ENCODE measurements around the gene LRRC74B. TPM values are rescaled to one million over a fixed set of nuclear protein-coding genes. Genes with fewer than 3 reads are reported as not detected.
A peak's percentile ranks its signal among the peaks of the same experiment; 100 is the strongest.
"Not testable (repeated sequence)": the region's sequence is repeated elsewhere in the genome, so short reads cannot be mapped to it uniquely, and the experiment has no call there.

The LRRC74B gene
- total RNA-seq, 1 donor from 2014 or later: not detected

DNA sequence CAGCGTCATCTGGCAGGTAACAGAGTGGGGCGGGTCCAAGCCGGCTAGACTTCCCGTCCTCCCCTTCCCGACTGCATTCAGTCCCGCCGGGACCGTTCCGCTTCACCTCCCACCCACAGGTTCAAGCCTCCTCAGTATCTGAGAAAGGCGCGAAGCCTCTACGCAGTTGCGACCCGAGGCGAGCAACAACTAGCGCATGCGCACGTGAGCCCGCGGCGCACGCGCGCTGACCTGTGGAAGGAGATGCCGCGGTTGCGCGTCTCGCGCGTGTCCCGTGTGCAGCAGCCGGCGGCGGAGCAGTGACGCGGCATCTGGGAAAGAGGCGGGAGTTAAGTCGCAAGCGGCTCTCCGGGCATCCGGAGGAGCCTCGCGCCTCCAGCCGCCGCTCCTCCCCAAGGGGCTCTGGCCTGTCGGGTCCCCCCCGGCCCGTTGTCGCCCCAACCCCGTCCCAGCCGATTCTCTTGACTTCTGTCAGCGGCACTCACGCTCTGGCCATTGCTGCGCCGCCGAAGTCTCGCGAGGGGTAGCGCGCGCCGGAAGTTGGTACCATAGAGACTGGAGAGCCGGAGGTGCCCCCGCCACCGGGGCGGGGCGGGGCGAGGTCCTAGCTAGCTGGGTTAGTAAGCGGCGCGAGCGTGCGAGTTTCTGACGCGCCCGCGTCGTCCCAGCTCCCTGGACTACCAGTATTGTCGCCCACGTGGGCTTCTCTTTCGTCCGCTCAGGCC, 44.0 kb upstream of the LRRC74B start, which contains the start of gene THAP7:
THAP7 (minus strand) TSS at position 518 of the 725 bp plus-strand sequence; CDS start at position 311, 207 bp downstream.
- Mint-ChIP-seq H3K27ac (ENCODE audit: unreplicated experiment) (peak within 1 kb of the TSS; percentile 96), H3K27me3 (ENCODE audit: unreplicated experiment) (peaks cover 3% of the 10 kb centered on the region), H3K4me3 (ENCODE audit: unreplicated experiment) (peak within 1 kb of the TSS; percentile 99), H3K9me3 (ENCODE audit: unreplicated experiment) (peaks cover 14% of the 10 kb centered on the region), H3K36me3 (ENCODE audit: unreplicated experiment) (no peaks in the 10 kb centered on the region), H3K4me1 (ENCODE audit: low read depth, unreplicated experiment) (peaks cover 1% of the 10 kb centered on the region)
- TF ChIP-seq, protein P1, sequence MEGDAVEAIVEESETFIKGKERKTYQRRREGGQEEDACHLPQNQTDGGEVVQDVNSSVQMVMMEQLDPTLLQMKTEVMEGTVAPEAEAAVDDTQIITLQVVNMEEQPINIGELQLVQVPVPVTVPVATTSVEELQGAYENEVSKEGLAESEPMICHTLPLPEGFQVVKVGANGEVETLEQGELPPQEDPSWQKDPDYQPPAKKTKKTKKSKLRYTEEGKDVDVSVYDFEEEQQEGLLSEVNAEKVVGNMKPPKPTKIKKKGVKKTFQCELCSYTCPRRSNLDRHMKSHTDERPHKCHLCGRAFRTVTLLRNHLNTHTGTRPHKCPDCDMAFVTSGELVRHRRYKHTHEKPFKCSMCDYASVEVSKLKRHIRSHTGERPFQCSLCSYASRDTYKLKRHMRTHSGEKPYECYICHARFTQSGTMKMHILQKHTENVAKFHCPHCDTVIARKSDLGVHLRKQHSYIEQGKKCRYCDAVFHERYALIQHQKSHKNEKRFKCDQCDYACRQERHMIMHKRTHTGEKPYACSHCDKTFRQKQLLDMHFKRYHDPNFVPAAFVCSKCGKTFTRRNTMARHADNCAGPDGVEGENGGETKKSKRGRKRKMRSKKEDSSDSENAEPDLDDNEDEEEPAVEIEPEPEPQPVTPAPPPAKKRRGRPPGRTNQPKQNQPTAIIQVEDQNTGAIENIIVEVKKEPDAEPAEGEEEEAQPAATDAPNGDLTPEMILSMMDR (IDR thresholded peaks at IDR 0.05; ENCODE audit: partially characterized antibody, unreplicated experiment): no peak
- DNase-seq: peak; percentile 97

DNA sequence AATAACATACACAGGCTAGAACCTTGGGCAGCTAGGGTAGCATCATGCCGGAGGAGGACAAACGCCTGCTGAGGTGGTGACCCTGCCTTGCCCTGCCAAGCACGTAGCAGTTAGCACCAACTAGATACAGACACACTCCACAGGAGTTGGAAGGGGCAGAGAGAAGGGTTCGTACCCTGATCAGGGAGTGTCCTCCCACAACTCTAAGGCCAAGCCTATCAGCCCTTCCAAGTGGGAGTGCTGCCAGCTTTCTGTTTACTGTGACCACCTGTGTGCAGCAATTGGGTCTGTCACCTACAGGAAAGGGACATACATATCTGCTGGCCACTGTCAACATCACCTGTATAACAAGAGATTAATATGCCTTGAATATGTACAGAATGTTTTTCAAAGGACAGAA, 42.0 kb upstream of the LRRC74B start:
- H3K27me3 Mint-ChIP-seq (ENCODE audit: unreplicated experiment): peaks cover 3% of the 10 kb centered on the region
- peak overlapping the region; percentile 99 for H3K4me3 Mint-ChIP-seq (ENCODE audit: unreplicated experiment)
- H3K4me1 Mint-ChIP-seq (ENCODE audit: low read depth, unreplicated experiment): peaks cover 1% of the 10 kb centered on the region
- H3K36me3 Mint-ChIP-seq (ENCODE audit: unreplicated experiment): no peaks in the 10 kb centered on the region
- H3K27ac Mint-ChIP-seq (ENCODE audit: unreplicated experiment): no peak overlapping the region
- no peak for DNase-seq
- TF ChIP-seq, protein P1 (IDR thresholded peaks at IDR 0.05; ENCODE audit: partially characterized antibody, unreplicated experiment): no peak
- peaks cover 14% of the 10 kb centered on the region for H3K9me3 Mint-ChIP-seq (ENCODE audit: unreplicated experiment)

DNA sequence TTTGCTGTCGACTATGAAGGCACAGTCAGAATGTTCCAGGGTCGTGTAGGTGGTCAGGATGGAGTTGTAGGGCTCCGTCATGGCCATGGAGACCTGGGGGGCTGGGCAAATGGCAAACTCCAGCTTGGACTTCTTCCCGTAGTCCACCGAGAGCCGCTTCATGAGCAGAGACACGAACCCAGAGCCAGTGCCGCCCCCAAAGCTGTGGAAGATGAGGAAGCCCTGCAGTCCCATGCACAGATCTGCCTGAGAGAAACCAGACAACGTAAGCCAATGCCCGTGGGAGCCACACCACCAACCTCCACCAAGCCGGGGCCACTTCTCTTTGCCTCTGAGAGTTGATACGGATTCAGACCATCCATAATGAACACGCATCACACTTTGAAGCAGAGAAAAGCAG, 36.5 kb upstream of the LRRC74B start:
- DNase-seq; H3K9me3 Mint-ChIP-seq (ENCODE audit: unreplicated experiment); H3K4me3 Mint-ChIP-seq (ENCODE audit: unreplicated experiment); H3K27me3 Mint-ChIP-seq (ENCODE audit: unreplicated experiment); H3K27ac Mint-ChIP-seq (ENCODE audit: unreplicated experiment); H3K36me3 Mint-ChIP-seq (ENCODE audit: unreplicated experiment): not testable (repeated sequence)
- peaks cover 12% of the 10 kb centered on the region for H3K4me1 Mint-ChIP-seq (ENCODE audit: low read depth, unreplicated experiment)

DNA sequence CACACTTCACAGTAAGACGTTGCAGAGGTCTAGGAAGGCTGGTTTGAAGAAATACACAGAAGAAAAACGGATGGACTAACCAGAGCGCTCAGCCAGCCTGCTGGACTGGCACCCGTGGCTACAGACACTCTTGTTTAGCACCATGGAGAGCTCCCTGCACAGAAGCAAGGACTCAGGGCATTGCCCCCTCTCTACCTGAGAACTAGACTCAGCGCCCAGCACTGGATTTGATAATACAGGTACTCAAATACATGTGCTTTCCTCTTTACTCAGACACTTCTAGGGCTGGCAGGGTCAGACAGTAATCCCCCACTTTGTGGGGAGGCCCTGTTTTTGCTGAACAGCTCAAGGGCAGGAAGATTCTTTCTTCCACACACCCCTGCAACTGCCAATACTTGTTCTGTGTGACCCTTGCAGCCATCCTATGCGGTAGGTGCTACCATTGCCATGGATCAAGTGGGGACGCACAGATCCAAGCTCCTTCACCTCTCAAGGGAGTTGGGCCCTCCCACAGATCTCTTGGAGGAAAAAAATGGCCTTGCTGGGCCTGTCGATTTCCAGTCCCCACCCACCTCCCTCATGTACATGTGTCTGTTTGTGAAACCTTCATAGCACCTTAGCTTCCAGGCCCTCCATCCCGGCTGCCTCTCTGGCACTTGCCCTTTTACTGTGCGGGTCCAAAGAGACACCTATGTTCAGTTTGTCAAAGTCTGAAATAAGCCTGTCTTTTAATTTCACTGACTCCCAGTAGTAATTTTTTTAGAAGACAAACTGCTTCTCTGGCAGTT, 35.9 kb upstream of the LRRC74B start:
- TF ChIP-seq, protein P1 (IDR thresholded peaks at IDR 0.05; ENCODE audit: partially characterized antibody, unreplicated experiment): no peak
- H3K4me1 Mint-ChIP-seq (ENCODE audit: low read depth, unreplicated experiment): peaks cover 15% of the 10 kb centered on the region
- peaks cover 7% of the 10 kb centered on the region for H3K9me3 Mint-ChIP-seq (ENCODE audit: unreplicated experiment)
- no peaks in the 10 kb centered on the region for H3K36me3 Mint-ChIP-seq (ENCODE audit: unreplicated experiment)
- peaks cover 12% of the 10 kb centered on the region for H3K27me3 Mint-ChIP-seq (ENCODE audit: unreplicated experiment)
- no peak for DNase-seq
- no peak overlapping the region for H3K27ac Mint-ChIP-seq (ENCODE audit: unreplicated experiment)
- H3K4me3 Mint-ChIP-seq (ENCODE audit: unreplicated experiment): no peak overlapping the region

DNA sequence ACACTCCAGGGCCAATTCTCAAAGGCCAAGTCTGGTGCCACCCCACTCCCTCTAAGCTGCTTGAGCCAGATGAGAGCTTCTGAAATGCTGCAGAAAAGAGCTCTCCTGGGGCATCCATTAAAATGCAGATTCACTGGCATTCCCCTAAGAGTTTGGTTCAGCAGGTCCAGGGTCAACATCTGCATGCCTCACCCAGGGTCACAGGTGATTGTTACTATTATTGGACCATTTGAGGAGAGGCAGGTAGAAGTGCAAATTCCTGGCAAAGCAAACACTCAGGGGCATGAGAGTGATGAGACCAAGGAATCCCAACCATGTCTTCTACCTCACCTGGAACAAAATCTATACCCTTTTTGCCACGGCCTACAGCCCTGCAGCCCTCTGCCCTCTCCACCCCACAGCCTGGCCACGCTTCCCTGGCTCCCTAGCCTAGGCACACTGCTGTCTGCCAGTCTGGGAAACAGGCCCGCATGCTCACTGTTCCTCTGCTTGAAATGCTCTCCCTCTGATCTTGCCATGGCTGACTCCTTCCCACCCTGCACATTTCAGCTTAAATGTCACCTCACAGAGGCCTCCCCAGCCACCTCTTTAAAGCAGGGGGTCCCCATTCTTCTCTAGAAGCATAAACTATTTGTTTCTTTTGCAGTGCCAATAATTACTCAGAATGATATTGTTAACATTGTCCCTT, 35.2 kb upstream of the LRRC74B start:
- Mint-ChIP-seq H3K9me3 (ENCODE audit: unreplicated experiment) (peaks cover 7% of the 10 kb centered on the region), H3K4me3 (ENCODE audit: unreplicated experiment) (peak overlapping the region; percentile 57), H3K27ac (ENCODE audit: unreplicated experiment) (no peak overlapping the region), H3K4me1 (ENCODE audit: low read depth, unreplicated experiment) (peaks cover 21% of the 10 kb centered on the region), H3K27me3 (ENCODE audit: unreplicated experiment) (peaks cover 18% of the 10 kb centered on the region), H3K36me3 (ENCODE audit: unreplicated experiment) (no peaks in the 10 kb centered on the region)
- no peak for DNase-seq
- TF ChIP-seq, protein P1 (IDR thresholded peaks at IDR 0.05; ENCODE audit: partially characterized antibody, unreplicated experiment): no peak

Measured in glutamatergic neuron (in vitro differentiated cells).